Psoas muscle (tissue), 8 donors: ENCODE results near the gene ZBED4. TPM values are rescaled to one million over a fixed set of nuclear protein-coding genes. Genes with fewer than 3 reads are reported as not detected.

Experiments
- ATAC-seq, 4 donors: fragments of 200-7000 bp; cut with Tn5 transposase; one replicate each; pipeline ENCODE4 v1.9.1; 2020; ENCODE audit warnings: moderate library complexity in 3 of 4, mild to moderate bottlenecking in 2 of 4
- DNase-seq, 2 donors: peaks; one replicate each; pipeline ENCODE4 v3.0.0-alpha.2; 2020
- H3K27ac ChIP-seq: fragments of 200-600 bp; one replicate; pipeline ENCODE4 v1.8.0; 2022
- H3K27me3 ChIP-seq, 3 donors: fragments of 200-600 bp in 1 of 3; one replicate each; pipeline versions ENCODE4 v1.6.1 to v1.8.0; 2013 to 2022; ENCODE audit warnings: low read length in 2 of 3, mild to moderate bottlenecking in 2 of 3, moderate library complexity in 1 of 3; ENCODE audit not compliant: insufficient read depth in 3 of 3
- H3K36me3 ChIP-seq, 2 donors: fragments of 200-600 bp in 1 of 2; one replicate each; pipeline versions ENCODE4 v1.6.1 to v1.8.0; 2013 to 2022; ENCODE audit warnings: low read depth in 1 of 2, mild to moderate bottlenecking in 1 of 2, moderate library complexity in 1 of 2; ENCODE audit not compliant: insufficient read depth in 1 of 2
- H3K4me1 ChIP-seq: fragments of 200-600 bp; one replicate; pipeline ENCODE4 v1.8.0; 2022
- H3K4me3 ChIP-seq: fragments of 200-600 bp; one replicate; pipeline ENCODE4 v1.8.0; 2022; ENCODE audit warnings: mild to moderate bottlenecking
- H3K9me3 ChIP-seq: fragments of 200-600 bp; one replicate; pipeline ENCODE4 v1.8.0; 2022
- WGBS, 3 donors: extraction: QIAGEN DNeasy Blood & Tissue Kit; methylation state at CpG; one replicate each; pipeline versions ENCODE4 v1.1.6 to v1.1.7; 2013; 5-methylcytosine and 5-hydroxymethylcytosine counted together
- intact Hi-C, 2 donors: fragments of 100-400 bp; cut with DNase I; formaldehyde crosslinking; loops; one replicate each; pipeline versions ENCODE4 v1.11.0 to v1.14.2; 2022
- polyA plus RNA-seq, 3 donors: library from polyadenylated mRNA; stranded (reverse); fragments of 200-250 nt; gene quantifications; one replicate each; pipeline ENCODE4 v1.2.3, GENCODE V29; 2013
- total RNA-seq, 4 donors: library from RNA; stranded (reverse); fragmentation: NEBNext Ultra II Directional in 2 of 4; extraction: Animal tissue kit (Norgen Biotek cat#: 25700) in 2 of 4; gene quantifications; one replicate each; pipeline versions ENCODE4 v1.2.1 to v1.2.4, GENCODE V29; 2021 to 2023
- TF ChIP-seq, protein P1 (sequence below): fragments of 200-600 bp; IDR thresholded peaks from one replicate; pipeline ENCODE4 v1.8.0; 2022; ENCODE audit warnings: antibody characterized with exemption
- donor health status: healthy with polysubstance abuse.
- donor health status: DM: no; HTN: no; CAD: no; lungs with moderate emphysema.
- donor health status: Bipolar disorder and iron deficiency.
- donor health status: healthy.
- donor health status: DM: yes; HTN: yes; CAD: no.
- donor health status: DM: no; HTN: no; CAD: no.
- donor health status: DM: no; HTN: no; CAD: no.
- donor health status: DM: yes; HTN: yes; CAD: no.

Gene ZBED4
- total and polyA plus RNA-seq, 7 donors, result 3.3 to 17.9 (median 8.3) TPM

DNA sequence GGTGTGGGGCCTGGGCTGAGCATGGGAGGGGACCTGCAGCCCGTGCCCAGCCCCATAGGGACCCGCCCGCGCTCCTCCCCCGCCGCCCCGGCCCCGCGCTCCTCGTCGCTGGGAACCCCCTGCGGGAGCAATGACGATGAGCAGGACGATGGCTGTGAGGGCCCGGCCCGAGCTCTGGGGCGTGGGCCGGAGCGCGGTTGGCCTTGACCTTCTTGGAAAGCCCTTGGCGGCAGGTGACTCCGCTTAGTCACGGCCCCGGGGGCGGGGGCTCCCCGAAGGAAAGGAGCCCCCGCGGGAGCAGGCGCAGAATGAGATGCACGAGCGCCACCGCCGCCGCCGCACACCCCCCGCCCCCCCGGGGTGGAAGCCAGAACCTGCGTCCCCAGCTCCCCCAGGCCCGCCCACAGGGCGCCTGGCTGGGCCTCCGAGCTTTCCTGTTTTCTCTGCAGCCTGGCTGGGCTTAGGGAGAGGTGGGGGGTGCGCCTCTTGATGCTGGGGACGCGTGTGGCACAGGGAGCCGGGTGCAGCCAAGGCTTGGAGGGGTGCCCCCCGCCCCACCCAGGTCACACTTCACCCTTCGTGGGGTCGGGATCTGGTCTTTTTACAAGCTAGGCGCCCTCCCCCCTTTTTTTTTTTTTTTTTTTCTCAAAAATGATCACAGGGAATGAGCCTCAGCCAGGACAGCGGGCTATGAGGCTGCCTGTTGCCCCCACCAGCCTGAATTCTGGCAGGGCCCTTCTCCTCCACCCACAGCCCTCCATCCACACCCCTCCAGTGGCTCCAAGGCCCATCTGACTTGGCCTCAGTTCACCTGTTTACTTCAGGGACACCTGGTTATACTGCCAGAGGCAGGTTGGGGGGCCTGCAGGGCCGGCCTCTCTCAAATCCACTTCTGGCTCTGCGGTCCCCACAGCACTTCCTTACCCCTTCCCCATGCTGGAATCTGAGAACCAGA lies 82.7 kb downstream of the ZBED4 start:
- Histone ChIP-seq H3K27ac (peak overlapping the region; percentile 95), H3K36me3 (no peaks in the 10 kb centered on the region), H3K9me3 (no peaks in the 10 kb centered on the region), H3K4me1 (peaks cover 52% of the 10 kb centered on the region), H3K4me3 (peak overlapping the region; percentile 73), H3K27me3 (no peaks in the 10 kb centered on the region)
- ATAC-seq (peak; percentile 67 to 76 (median 73)), DNase-seq (peak; percentile 96 to 97)
- intact Hi-C loops, result loop anchor here (2.0 to 10.0 kb wide), 2 partner anchors 25 to 269 kb away; partner anchors contain the start of genes PIM3 (in 1 of the 2) and SELENOO (in 1 of the 2)
- WGBS, 3 donors, result 2 to 7% (median 4%) methylated on average over 9 to 52 of the region's 52 CpGs
- TF ChIP-seq, protein P1, sequence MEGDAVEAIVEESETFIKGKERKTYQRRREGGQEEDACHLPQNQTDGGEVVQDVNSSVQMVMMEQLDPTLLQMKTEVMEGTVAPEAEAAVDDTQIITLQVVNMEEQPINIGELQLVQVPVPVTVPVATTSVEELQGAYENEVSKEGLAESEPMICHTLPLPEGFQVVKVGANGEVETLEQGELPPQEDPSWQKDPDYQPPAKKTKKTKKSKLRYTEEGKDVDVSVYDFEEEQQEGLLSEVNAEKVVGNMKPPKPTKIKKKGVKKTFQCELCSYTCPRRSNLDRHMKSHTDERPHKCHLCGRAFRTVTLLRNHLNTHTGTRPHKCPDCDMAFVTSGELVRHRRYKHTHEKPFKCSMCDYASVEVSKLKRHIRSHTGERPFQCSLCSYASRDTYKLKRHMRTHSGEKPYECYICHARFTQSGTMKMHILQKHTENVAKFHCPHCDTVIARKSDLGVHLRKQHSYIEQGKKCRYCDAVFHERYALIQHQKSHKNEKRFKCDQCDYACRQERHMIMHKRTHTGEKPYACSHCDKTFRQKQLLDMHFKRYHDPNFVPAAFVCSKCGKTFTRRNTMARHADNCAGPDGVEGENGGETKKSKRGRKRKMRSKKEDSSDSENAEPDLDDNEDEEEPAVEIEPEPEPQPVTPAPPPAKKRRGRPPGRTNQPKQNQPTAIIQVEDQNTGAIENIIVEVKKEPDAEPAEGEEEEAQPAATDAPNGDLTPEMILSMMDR, result no peak

DNA sequence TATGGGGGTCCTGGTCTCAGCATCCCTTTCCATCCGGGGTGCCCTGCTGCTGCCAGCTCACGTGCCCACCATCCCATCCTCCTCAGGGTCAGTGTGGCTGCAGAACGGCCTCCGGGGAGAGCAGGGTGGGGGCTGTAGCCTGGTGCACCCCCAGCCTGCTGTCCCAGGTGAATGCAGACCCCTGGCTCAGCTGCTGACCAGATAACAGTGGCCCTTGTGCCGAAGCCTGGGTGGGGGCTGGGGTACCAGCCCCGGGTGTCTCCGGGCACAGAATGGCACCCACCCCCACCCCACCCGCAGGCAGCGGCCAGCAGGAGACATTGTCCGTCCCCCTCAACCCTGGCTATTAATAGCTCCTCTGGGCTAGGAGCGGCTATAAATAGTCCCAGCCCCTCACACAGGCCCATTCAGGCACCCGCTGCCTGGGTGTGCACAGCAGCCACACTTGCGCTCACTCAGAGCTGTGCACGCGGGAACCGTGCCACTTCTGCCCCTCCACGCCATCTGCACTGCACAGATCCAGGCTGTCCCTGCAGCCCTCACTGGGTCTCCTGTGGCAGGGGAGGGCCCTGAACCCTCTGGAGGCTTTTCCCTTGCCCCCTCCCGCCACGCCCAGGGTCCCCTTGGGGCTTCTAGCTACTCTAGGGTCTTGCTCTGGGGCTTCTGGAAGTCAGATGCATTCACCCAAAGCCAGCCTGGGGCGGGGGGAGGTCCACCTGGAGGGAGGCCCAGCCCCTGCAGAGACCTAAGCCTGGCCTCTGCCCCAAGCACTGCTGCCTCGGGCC lies 83.5 kb downstream of the ZBED4 start:
- H3K27ac ChIP-seq, result peak overlapping the region; percentile 95
- H3K4me3 ChIP-seq, result peak overlapping the region; percentile 73
- H3K4me1 ChIP-seq, result peaks cover 48% of the 10 kb centered on the region
- no peaks in the 10 kb centered on the region for H3K36me3 ChIP-seq
- 16 to 37% (median 21%) methylated on average over 17 to 21 of the region's 21 CpGs for WGBS, 3 donors
- no peaks in the 10 kb centered on the region for H3K27me3 ChIP-seq
- TF ChIP-seq, protein P1, result no peak
- ATAC-seq, result peak; percentile 10 to 32 (median 26)
- peak in 1 of 2 donors; percentile 77 for DNase-seq
- intact Hi-C loops, result loop anchor here (2.0 to 10.0 kb wide), 2 partner anchors 24 to 268 kb away; partner anchors contain the start of genes PIM3 (in 1 of the 2) and SELENOO (in 1 of the 2)
- H3K9me3 ChIP-seq, result no peaks in the 10 kb centered on the region

DNA sequence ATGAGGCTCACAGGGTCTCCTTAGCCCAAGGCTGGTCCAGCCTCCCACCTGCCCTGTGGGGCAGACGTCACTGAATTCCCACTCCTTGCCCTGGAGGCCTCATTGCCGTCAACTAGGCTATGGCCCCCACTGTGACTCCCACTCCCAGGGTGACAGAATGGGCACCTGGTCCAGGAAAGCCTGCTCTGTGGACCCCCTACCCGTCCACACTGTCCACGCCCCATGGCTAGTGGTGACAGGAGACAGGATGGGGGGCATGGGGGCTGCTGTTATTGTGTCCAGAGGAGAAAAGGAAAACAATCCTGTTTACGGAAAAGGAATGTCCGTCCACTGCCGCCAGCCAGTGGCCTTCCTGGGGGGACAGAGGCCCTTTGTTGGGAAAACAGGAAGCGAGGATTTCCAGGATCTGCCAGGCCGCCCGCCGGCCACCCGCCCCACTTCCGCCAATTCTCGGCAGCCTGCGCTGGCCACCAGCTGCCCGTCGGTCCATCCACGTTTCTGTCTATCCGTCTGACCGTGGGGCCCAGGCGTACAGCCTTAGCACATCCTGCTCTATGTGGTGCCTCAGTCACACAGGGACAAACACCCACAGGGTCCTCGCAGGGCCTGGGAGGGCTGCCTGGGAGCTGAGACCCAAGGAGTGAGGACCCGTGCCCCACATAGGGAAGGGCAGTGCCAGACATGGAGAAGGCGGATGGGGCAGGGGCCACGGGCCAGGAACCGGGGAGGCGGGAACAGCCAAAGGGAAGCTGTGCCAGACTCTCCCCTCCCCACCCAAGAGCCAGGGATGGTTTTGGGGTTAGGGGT lies 84.3 kb downstream of the ZBED4 start:
- intact Hi-C loops, result loop anchor here (2.0 to 10.0 kb wide), 2 partner anchors 23 to 267 kb away; partner anchors contain the start of genes PIM3 (in 1 of the 2) and SELENOO (in 1 of the 2)
- H3K4me3 ChIP-seq, result peak overlapping the region; percentile 73
- H3K9me3 ChIP-seq, result no peaks in the 10 kb centered on the region
- no peaks in the 10 kb centered on the region for H3K36me3 ChIP-seq
- ATAC-seq (no peak), DNase-seq (no peak)
- 64 to 70% (median 69%) methylated on average over 26 to 27 of the region's 27 CpGs for WGBS, 3 donors
- H3K4me1 ChIP-seq, result peaks cover 43% of the 10 kb centered on the region
- H3K27ac ChIP-seq, result peak overlapping the region; percentile 95
- H3K27me3 ChIP-seq, result no peaks in the 10 kb centered on the region
- TF ChIP-seq, protein P1, result no peak

DNA sequence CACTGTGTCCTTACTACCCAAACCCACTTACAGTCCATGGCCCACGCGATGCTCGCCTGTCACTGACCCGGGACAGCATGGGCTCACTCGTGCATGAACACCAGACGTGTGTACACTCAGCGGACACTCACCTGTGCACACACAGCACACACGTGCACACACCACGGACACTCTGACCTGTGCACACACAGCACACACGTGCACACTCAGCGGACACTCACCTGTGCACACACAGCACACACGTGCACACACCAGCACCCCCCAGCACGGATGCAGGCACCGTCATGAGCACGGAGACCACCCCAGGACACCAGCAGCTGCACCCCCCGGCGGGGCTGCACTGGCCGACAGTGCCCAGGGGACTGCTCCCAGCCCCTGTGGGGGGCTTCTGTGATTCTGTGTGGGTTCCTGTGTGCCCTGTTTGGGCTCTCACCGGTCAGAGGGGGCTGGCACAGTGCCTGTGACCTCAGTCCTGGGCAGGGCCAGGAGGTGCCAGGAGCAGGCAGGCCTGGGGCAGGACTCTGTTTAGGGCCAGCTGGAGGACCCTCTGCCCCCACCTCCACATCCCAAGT lies 85.0 kb downstream of the ZBED4 start:
- Histone ChIP-seq H3K4me1 (peaks cover 36% of the 10 kb centered on the region), H3K27ac (peak overlapping the region; percentile 95), H3K27me3 (no peaks in the 10 kb centered on the region), H3K4me3 (no peak overlapping the region), H3K36me3 (no peaks in the 10 kb centered on the region), H3K9me3 (no peaks in the 10 kb centered on the region)
- DNase-seq (no peak), ATAC-seq (no peak)
- 79 to 84% (median 81%) methylated on average over 19 of the region's 19 CpGs for WGBS, 3 donors
- TF ChIP-seq, protein P1, result no peak
- intact Hi-C loops, result loop anchor here in 1 of 2 donors (10.0 kb wide), 1 partner anchor 266 kb away; the partner anchor contains the start of gene SELENOO
